ENCODE results near the gene ANKS3. TPM values are rescaled to one million over a fixed set of nuclear protein-coding genes. Genes with fewer than 3 reads are reported as not detected.
A peak's percentile ranks its signal among the peaks of the same experiment; 100 is the strongest.

Gene ANKS3
- total and polyA plus RNA-seq, 2 of the 8 experiments (the other 6 are each of a cell fraction or from before 2014, with no cell fraction given): 15.5 to 23.9 TPM

- POLR2A ChIA-PET (ENCODE audit: partially characterized antibody): no interaction called here
- FAIRE-seq: no peak
- TF ChIP-seq CHD2 (IDR thresholded peaks at IDR 0.05; ENCODE audit: low read length) (no peak), CREB1 (IDR thresholded peaks at IDR 0.05) (no peak), RNF2 (IDR thresholded peaks at IDR 0.05; ENCODE audit: borderline replicate concordance, low read depth, low read length, missing control alignments, poor library complexity, severe bottlenecking) (no peak), SAP30 (IDR thresholded peaks at IDR 0.05; ENCODE audit: insufficient read depth, insufficient replicate concordance, low read length) (no peak), USF2 (IDR thresholded peaks at IDR 0.05; ENCODE audit: low read length) (no peak), BACH1 (IDR thresholded peaks at IDR 0.05; ENCODE audit: low read length) (no peak), BRCA1 (IDR thresholded peaks at IDR 0.05; ENCODE audit: low read depth, low read length) (no peak), SIN3A (conservative IDR thresholded peaks at IDR 0.05 in 1 of 2, IDR thresholded peaks at IDR 0.05 in 1 of 2; ENCODE audit: low read depth in 1 of 2, low read length in 2 of 2) (no peak), HDAC2 (IDR thresholded peaks at IDR 0.05; ENCODE audit: borderline replicate concordance in 1 of 2, low read depth in 2 of 2, low read length in 2 of 2) (no peak), CBX8 (IDR thresholded peaks at IDR 0.05; ENCODE audit: borderline replicate concordance, low read depth, low read length) (no peak), CHD1 (IDR thresholded peaks at IDR 0.05; ENCODE audit: low read depth, low read length) (no peak), GTF2F1 (IDR thresholded peaks at IDR 0.05; ENCODE audit: borderline replicate concordance, low read depth, low read length) (no peak)
Measured at GRCh38 chr16:4687416-4687815, 46.7 kb downstream of the ANKS3 start.

More at GRCh38 chr16:4687416-4687815, 46.7 kb downstream of the ANKS3 start:
- Histone ChIP-seq H3K9me3 (ENCODE audit: insufficient read depth in 2 of 2, low read depth in 1 of 2, low read length in 1 of 2) (no peaks in the 10 kb centered on the region), H3K23ac (ENCODE audit: insufficient read length) (no peak overlapping the region), H4K91ac (replicated peaks; ENCODE audit: insufficient read length, low read length) (no peak overlapping the region), H3K4me2 (ENCODE audit: insufficient read depth in 1 of 2, low read depth in 2 of 2, low read length in 2 of 2) (no peak overlapping the region), H3K36me3 (ENCODE audit: control insufficient read depth in 2 of 4, insufficient read depth in 4 of 4, low read length in 3 of 4) (peaks cover 2 to 10% (median 5%) of the 10 kb centered on the region in 4 experiments; a peak in 5 of 8 replicates), H3K9ac (replicated peaks in 1 of 4; ENCODE audit: extremely low read depth in 1 of 4, low read depth in 3 of 4, low read length in 3 of 4) (no peak overlapping the region), H3K18ac (ENCODE audit: extremely low read depth, low read length) (no peak overlapping the region), H3K4ac (replicated peaks; ENCODE audit: insufficient read length, low read depth, low read length) (no peak overlapping the region), H3K27me3 (replicated peaks in 1 of 4; ENCODE audit: control insufficient read depth in 3 of 4, extremely low read depth in 1 of 4, insufficient read depth in 3 of 4, low read length in 3 of 4) (no peaks in the 10 kb centered on the region), H2BK5ac (ENCODE audit: low read depth, low read length) (no peak overlapping the region), H4K8ac (ENCODE audit: extremely low read depth, insufficient read depth, low read length) (peak overlapping the region; percentile 47; the same call in 1 of the 2 replicates), H3K23me2 (ENCODE audit: low read depth, low read length) (no peaks in the 10 kb centered on the region), H3K4me1 (replicated peaks in 1 of 4; ENCODE audit: control insufficient read depth in 3 of 4, insufficient read depth in 4 of 4, low read length in 3 of 4) (peaks cover 0 to under 1% (median 0%) of the 10 kb centered on the region in 4 experiments; a peak in 1 of 7 replicates), H2BK15ac (ENCODE audit: low read length) (no peak overlapping the region), H4K5ac (ENCODE audit: insufficient read length, low read depth, low read length) (no peak overlapping the region), H2BK12ac (ENCODE audit: low read depth, low read length) (no peak overlapping the region), H2BK120ac (replicated peaks; ENCODE audit: low read depth, low read length) (no peak overlapping the region), H3K56ac (replicated peaks; ENCODE audit: insufficient read length, low read depth, low read length) (no peak overlapping the region), H4K20me1 (replicated peaks in 1 of 2; ENCODE audit: control insufficient read depth in 1 of 2, insufficient read depth in 2 of 2, low read length in 2 of 2) (peaks cover 0 to 5% of the 10 kb centered on the region in 2 experiments), H2AK5ac (ENCODE audit: low read depth, low read length) (no peak overlapping the region), H3K79me1 (ENCODE audit: low read depth, low read length) (no peaks in the 10 kb centered on the region), H2AFZ (ENCODE audit: low read length) (no peak overlapping the region), H2BK20ac (ENCODE audit: low read length) (no peak overlapping the region), H3K14ac (ENCODE audit: insufficient read length) (no peak overlapping the region), H3K27ac (ENCODE audit: low read depth, low read length) (no peak overlapping the region), H3K4me3 (ENCODE audit: extremely low read depth in 1 of 4, insufficient read depth in 2 of 4, low read depth in 3 of 4, low read length in 4 of 4) (no peak overlapping the region), H3K79me2 (ENCODE audit: control insufficient read depth in 1 of 2, insufficient read depth in 2 of 2, low read length in 2 of 2) (no peaks in the 10 kb centered on the region)
- CTCF ChIA-PET (ENCODE audit: partially characterized antibody): interaction anchor here (0.8 to 1.9 kb wide), 4 partner anchors 9 to 235 kb away, joined by 3 to 8 read pairs (median 4); no protein-coding TSS in a partner anchor
- DNase-seq (ENCODE audit: low read depth in 1 of 2, low spot score in 2 of 2): no peak
- 90% methylated on average over 8 of the region's 8 CpGs; no CpG with 5 or more reads in 1 of the 2 experiments for WGBS, 2 experiments (ENCODE audit: extremely low coverage in 1 of 2, insufficient coverage in 1 of 2, insufficient read length in 1 of 2, insufficient replicate concordance in 2 of 2, low coverage in 1 of 2, low lambda C conversion rate in 2 of 2, missing lambda C conversion rate in 1 of 2)

All from H1 (cell line).